WTC11 (cell line): ENCODE results near the gene LDHB.

ENCODE experiments used
- AR ChIP-seq: fragments of 250-450 bp; sonication (Bioruptor Pico); IDR thresholded peaks from 2 replicates; pipeline ENCODE4 v1.9.0; 2021; ENCODE audit warnings: mild to moderate bottlenecking
- CTCF ChIP-seq: fragments of 200-600 bp; IDR thresholded peaks from 2 replicates; pipeline ENCODE4 v1.8.0; 2022; ENCODE audit warnings: antibody characterized with exemption
- KAT7 ChIP-seq: sonication (generic); formaldehyde crosslinking; IDR thresholded peaks from 2 replicates; pipeline ENCODE4 v1.8.1; 2023; ENCODE audit warnings: missing genetic modification reagents, mild to moderate bottlenecking, borderline replicate concordance

GRCh38 chr12:21598651-21599050 is 59.0 kb downstream of the LDHB start:
- TF ChIP-seq AR (CRISPR knock-in tag) (no peak), KAT7 (CRISPR knock-in tag) (no peak), CTCF (no peak)
